GM21723 (cell line): ENCODE results near the gene TCAIM.
A peak's percentile ranks its signal among the peaks of the same experiment; 100 is the strongest.
"Not testable (repeated sequence)": the region's sequence is repeated elsewhere in the genome, so short reads cannot be mapped to it uniquely, and the experiment has no call there.

Experiments used
- ATAC-seq: cut with Tn5 transposase; IDR thresholded peaks from one replicate; pipeline ENCODE4 v1.9.1; 2021; ENCODE audit warnings: mild to moderate bottlenecking, moderate library complexity; ENCODE audit not compliant: unreplicated experiment

TCAIM gene

DNA sequence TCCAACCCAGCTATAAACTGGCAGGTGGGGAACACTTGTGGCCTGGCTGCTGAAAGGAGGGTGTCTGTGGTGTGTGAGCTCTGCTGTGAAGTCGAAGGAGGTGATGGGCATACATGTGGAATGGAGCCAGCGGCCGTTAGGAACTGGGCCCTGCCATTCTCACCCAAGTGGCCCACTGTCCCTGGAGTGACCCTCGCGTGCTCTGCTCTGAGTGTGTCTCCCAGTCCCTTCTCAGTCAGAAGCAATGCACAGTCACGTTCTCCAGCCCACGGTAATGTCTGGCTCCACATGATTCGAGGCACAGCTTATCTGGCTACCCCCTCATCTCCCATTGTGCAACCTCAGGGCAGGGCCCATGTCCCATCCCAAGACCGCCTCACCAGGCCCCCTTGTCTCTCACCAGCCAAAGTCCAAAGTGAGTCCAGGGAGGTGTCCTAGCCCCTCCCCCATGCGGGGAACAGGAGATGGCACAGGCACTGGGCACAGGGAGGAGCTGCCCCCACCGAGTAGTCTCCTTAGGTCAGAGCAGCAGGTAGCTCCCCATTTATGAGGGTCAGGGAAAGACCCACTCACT is 76.0 kb downstream of the TCAIM start:
- ATAC-seq = no peak

GRCh38 chr3:44415421-44415820 is 76.9 kb downstream of the TCAIM start:
- ATAC-seq = no peak

DNA sequence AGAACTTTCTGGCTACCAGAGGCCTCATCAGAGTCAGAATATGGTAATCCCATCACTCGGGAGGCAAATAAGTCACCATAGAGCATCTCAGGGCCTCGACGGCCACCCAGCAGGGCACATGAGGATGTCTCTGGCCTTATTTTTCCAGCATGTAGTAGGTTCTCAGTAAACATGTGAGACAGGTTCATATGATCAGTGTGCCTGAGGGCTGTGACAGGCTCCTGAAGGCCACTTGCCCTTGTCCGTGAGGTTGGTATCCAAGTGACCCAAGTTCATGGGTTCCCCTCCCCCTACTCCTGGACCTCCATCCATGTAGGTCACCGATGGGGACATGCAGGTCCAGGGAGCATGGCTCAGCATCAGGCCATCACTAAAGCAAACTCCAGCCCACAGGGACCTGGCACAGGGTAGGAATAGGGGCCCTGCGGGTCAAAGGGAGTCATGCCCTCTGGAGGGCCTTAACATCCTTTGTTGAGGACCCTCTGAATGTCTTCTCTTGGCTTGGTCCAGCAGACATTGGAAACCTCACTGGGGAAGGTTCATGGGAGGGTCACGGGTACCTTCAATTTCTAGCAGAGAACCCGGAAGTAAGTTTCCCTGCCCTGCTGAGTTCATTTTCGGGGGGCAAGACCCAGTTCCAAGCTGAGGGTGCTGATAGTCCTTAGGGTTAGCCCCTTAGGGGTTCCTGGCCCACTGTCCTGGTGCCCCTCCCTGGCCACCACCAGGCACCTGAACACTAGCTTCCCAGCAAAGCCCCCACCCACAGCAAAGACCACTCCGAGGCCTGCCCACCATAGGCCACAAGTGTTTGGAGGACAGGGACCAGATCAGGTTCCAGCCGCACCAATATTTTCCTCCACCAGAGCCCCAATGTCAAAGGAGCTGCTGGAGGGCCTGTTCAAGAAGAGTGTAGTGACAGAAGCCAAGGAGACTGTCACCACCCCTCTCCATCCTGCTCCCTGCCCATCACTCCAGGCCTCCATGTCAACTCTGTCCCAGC is 77.8 kb downstream of the TCAIM start:
- ATAC-seq = no peak

GRCh38 chr3:44418118-44418517 is 79.6 kb downstream of the TCAIM start:
- ATAC-seq = not testable (repeated sequence)

DNA sequence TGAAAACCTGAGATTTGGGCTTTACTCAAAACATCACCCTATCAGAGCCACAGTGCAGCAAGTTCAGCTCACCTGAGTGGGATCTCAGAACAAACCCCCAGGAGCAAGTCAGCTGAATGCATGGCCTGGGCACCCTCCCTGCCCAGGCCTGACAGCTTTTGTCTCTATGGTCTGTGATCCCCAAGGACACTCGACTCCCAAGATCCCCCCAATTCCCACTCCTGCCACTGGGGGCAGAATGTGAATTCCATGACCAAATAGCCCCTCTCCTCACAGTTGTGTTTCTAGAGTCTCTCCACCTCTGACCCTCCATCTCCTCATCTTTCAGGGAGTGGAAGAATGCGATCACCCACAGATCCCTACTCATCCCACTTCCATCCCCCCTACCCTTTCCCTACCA is 80.0 kb downstream of the TCAIM start:
- ATAC-seq = no peak

- no peak for ATAC-seq
These were observed 80.8 kb downstream of the TCAIM start for GRCh38 chr3:44419116-44419922.

DNA sequence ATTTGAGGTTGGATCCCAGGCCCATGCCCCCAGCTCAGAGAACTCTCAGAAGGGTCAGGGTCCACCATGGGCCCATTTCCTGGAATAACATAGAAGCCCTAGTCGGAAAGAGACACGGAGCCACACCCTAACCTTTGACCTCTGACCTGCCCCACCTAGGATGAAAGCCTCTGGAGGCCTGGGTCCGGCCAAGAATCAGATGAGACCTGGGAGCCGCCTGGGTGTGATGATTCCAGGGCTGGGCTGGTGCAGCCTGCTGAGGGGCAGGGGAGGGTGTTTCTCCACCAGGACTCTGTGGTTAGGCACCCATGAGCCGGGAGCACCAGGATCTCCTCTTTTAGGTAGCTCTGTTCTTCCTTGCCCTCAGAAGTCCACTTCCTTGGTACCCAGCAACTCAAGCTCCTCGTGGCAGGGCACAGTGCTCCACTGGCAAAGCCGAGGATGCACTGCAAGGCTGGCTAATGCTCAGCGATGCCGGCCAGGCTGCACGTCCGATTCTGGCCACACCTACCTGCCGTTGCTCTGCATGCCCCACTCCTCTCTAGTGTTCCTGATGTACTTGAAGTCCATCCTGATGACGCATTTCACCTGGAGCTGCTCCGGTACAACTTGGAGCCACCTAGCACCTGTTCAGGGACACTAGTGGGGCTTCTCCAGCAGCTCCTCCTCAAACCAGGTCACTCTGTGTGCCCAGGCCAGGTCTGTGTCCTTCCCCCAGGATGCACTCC is 81.5 kb downstream of the TCAIM start:
- no peak for ATAC-seq

DNA sequence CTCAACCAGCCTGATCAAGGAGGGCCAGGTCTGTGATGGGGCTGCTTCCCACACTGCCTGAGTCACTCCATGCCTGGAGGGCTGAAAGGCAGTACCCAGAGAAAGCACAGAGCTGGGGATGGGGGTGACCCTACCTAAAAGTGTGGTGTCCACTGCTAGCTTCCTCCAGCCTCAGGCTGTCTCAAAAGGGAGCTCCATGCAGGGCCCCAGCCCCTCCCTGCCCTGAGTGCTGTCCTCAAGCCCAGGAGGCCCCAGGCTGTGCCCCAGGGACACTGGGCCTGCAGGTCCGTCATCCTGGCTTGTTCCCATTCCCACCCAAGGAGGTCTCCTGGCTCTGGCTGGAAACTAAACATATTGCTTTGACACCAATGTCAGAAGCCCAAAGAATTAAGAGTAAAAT is 82.1 kb downstream of the TCAIM start:
- no peak for ATAC-seq

- no peak for ATAC-seq
These were observed 82.7 kb downstream of the TCAIM start for GRCh38 chr3:44421280-44421679.

- no peak for ATAC-seq
These were observed 86.2 kb downstream of the TCAIM start for GRCh38 chr3:44424758-44425157.

- ATAC-seq = no peak
These were observed 89.1 kb downstream of the TCAIM start for GRCh38 chr3:44427683-44428082.

DNA sequence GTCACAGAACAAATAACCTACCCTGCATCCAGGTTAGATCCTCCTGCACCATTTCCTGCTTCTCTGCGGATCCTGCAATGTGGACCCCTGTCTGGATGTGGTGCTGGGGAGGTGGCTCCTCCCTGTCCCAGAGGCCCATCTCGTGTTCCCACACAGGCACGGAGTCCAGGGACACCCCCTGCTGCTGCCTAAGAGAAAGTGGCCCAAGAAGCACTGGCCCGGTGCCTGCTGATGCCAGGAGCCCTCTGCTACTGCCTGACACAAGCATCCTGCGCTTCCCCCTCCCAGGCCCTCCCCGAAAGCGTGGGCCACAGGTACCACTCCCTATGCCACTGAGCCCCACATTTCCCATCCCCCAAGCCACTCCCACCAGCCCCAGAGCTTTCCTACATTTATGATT is 90.3 kb downstream of the TCAIM start:
- no peak for ATAC-seq

DNA sequence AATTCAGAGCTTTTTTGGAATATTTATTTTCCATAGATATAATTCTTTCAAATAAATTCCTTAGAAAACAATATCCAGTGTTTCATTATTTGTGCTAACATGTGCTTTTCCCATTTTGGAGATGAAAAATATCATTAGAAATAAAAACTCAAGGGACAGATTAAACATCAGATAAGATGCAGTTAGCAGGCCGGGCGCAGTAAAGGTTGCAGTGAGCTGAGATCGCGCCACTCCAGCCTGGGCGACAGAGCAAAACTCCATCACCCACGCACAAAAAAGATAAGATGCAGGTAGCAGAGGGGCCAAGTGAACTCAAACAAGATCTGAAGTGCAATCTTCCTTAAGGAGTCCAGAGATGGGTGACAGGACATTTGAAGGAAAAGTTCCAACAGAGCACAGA is 90.9 kb downstream of the TCAIM start:
- no peak for ATAC-seq

- no peak for ATAC-seq
These were observed 91.9 kb downstream of the TCAIM start for GRCh38 chr3:44430466-44430865.

GRCh38 chr3:44434834-44435510 is 96.4 kb downstream of the TCAIM start:
- no peak for ATAC-seq

- ATAC-seq = no peak
These were observed 97.6 kb downstream of the TCAIM start for GRCh38 chr3:44436181-44436580.

- no peak for ATAC-seq
These were observed 99.2 kb downstream of the TCAIM start for GRCh38 chr3:44437800-44438199.

- peak; percentile 97 for ATAC-seq
These were observed 101.1 kb downstream of the TCAIM start for GRCh38 chr3:44439499-44440295.

DNA sequence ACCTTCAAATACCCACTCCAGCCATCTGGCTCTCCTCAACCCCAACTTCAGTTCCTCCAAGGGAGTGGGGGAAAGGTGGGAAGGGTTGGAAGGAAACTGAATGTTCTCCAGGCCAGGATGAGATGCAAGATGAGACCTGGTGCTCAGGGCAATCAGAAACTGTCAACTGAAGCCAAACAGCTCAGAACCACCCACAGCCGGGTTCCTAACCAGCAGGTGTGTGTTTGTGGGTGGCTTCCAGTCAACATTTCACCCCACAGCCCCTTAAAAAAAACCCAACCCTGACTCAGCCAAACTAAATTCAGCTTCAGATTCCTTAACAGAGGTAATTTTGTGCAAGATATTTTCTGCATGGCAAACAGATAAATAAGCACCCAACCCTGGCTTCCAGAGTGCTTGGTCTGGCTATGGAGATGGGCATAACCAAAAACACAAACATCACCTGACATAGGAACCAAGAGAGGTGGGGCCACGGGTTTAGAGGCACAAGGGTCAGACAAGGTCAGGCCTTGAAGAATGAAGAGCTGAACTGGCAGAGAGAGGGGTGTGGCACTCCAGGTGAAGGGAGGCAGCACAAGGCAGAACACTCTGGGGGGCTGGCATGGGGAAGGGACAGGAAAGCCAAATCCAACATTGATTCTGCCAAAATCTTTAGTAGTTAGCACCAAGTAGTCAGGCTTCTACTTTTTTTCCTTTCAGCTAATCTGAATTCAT is 104.2 kb downstream of the TCAIM start:
- ATAC-seq = no peak
